NCI-H526 treated with DMSO at 0.1 percent for 48 hours (cell line): ENCODE results near the gene RAB3B.

Source experiments
- DNase-seq: peaks from one replicate; lab custom pipeline; 2025; lab: John Stamatoyannopoulos, UW

RAB3B gene

DNA sequence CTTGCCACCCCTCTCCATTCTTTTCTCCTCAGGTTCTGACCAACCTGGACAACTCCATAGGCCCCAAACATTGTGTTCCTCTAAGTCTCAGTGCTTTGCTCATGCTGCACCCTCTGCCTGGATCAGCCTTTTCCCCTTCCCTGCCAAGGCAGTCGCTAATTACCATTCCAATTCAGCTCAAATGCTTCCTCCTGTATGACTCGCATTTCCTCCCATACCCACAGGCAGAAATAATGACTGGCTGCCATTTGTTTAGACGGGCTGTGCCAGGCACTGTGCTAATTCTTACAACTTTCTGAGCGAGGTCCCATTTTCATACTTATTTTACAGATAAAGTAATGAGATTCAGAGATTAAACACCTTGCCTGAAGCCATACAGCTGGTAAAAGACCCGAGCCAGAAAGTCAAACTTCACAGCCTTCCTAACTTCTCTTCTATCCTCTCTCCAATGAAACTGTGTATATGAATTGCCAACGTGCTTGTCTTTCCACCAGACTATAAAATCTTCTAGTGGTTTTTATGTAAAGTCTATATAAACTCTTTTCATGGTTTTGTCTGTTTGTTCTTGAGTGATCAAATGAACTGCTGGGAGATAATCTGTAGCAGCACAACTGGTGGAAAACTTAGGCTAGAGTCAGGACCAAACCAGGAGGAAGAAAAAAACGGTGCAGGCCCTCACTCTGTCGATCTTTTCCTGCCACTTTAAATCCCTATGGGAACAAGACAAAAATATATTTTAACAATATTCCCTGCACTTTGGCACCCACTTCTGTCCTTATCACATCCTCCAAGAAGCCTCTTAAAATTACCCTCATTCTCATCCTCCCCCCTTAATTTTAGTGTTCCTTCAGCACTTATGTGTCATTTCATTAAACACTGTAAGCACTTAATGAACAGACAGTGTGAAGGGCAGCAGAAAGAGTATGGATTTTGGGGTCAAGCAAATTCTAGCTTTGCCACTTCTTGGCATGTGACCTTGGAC lies 33.7 kb downstream of the RAB3B start:
- no peak for DNase-seq

DNA sequence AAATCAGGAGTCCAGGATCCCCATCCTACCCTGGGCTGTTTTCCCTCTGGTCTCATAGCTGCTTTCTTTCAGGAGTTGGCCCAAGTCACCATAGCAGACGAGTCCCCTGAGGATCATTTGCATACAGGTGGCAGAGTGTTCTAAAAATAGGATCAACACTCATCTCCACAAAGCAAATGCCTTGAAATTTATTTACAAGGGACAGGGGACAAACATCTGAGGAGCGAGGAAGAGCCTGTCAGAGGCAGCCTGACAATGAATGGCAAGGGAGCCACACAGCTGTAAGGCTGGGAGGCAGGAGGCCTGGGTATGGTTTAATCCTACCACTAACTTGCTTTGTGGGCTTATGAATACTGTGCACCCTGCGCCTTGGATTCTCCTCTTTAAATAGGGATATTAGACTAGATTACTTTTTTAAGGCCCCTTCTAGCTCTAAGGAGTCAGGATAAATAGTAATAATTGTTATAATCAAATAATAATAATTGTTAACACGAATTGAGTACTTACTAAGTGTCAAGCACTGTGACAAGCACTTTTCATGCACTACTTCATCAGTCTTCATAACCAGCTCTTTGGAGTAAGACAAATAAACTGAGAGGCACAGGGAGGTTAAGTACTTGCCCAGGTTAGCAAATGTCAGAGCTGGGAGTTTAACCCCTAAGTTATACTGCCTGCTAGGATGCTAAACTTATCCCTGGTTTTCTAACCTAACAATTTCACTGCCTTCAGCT lies 34.5 kb downstream of the RAB3B start:
- DNase-seq: peak; percentile 95

DNA sequence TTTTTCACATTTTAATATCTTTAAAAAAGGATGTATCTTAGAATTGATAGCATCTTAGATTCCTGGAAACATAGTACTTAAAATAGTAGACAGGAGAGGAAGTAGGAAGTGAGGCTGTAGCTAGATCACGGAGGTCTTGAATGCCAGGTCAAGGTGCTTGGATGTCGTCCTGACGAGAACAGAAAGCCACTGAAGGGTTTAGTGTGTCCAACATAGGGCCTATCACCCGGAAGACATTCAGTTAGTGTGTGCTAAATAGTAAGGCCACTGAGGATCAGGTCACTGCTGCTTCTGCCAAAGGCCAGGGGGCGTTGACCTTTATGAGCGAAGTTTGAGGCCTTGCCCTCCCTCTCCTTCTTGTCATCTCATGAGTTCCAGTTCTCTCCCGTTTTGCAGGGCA lies 35.7 kb downstream of the RAB3B start:
- DNase-seq: no peak

DNA sequence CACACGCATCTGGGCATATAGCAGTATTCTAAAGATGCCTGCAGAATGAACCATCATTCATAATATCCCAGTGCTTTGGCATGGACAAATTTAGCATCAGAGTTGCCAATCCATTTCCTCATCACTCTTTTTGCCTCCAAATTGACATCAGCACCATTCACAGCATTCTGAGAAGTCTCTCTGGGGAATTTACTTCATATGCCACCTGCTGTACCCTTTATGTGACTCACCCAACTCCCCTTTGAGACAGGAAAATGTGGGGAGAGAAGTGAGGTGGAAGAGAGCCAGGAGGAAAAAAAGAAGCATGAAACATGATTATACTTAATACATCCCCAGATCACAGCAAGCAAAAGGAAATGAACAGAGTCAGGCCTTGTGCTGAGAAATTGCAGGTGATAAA lies 37.4 kb downstream of the RAB3B start:
- no peak for DNase-seq

DNA sequence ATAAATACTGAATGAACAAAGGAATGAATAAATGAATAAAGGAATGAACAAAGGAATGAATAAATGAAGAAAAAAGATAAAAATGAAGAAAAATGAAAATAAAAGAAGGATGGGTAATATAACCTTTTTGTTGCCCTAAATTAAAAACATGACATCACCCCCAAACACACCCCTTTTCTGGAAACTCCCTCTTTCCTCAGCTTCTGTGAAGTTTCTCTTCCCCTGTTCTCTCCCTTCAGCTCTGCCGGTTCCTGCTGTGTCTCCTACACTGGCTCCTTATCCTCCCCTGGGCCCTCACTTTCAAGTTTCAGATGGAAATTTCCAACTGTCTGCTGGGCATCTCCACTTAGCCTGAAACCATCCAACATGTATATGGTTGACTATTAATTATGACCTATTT lies 37.9 kb downstream of the RAB3B start:
- no peak for DNase-seq

DNA sequence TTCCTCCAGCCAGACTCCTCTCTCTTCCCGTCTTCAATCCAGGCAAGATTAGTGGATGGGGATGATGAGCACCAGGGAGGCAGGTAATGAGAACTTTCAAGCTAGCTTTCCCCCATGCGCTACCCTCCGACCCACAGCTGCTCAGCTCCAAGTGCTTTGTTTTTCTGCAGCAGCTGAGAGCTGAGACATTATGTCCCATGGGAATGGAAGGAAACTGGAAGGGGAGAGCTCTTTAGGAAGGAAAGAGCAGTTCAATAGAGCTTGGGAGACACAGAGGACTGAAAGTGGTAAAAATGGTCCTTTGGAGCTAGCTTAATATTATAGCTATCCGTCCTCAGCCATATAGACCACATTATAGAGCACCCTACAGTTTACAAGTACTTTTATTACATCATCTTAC lies 39.8 kb downstream of the RAB3B start:
- DNase-seq: no peak

DNA sequence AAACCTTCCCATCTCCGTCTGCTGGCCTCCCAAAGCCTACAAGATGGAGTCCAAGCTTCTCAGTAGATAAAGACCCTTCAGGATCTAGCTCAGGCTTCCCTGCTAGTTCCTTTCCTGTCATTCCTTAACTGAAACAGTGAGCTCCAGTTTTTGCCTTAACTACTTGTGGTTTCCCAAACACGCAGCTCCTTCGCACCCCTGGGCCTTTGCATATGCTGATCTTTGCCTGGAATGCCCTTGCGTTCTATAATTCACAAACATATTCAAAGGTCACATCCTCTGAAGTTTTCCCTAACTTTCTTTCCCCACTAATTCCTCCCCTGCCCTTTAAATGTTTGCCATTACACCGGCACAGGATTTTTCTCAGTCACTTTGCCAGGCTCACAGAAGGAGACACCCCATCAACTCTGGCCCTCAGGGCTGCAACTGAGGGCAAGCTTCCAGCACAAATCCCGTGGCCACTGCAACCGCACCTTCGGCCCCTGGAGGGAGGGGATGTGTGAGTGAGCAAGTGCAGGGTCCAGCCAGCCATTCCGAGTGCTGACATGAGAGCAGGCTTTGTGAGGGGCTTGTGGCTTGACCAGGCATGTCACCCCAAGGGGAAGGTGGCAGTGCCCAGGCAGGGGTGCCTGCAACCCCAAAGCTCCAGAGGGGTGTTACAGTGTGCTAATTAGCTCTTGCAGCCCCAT lies 41.3 kb downstream of the RAB3B start:
- DNase-seq: no peak

DNA sequence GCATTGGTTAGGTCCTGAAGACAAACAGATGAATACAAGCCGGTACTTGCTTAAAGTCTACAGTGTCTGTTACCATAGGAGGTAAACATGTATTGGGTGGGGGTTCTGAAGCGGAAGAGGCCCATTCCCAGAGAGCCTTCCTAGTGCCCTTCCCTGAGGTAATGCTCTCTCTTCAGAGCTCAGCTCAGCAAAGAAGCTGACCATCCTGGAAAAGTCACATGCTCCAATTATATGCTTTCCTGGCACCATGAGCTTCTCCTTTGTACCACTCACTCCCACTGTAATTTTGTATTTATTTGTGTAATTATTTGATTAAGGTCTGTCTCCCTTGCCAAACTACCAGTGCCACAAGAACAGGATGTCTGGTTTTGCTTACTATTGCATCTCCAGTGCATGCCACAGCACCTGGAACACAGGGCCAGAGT lies 42.0 kb downstream of the RAB3B start:
- no peak for DNase-seq

DNA sequence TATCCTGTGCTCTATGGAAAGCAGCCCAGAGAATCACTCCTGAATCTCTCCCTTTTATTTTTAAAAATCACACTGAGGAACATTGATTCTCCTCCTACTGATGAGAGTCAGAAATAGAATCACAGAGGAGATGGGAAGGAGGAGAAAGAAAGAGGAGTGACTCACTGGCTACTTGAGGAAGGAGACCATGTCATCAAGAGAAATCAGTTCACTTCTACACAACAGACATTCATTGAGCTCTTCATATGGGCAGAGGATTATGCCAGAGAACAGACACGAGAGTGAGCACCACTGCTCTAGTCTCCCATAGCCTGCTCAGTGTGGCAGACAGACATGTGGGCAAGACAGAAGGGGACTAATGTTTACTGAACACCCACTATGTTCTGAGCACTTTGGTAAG lies 44.2 kb downstream of the RAB3B start:
- no peak for DNase-seq

DNA sequence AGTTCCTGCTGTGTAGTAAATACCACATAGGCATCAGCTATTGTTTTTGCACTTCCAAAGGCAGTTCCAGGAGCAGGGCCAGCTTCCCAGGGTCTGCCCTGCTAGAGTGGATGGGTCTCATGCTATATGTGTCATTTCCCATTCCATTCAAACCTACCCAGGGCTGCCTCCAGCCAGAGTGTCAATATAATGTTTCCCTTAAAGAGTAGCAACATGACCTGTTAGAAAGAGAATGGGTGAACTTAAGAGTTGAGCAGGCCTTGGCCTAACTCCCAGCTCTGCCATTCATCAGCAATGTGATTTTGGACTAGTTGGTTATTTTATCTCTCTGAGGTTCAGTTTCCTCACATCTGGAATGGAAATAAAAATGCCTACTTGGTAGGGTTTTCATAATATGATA lies 44.9 kb downstream of the RAB3B start:
- no peak for DNase-seq

DNA sequence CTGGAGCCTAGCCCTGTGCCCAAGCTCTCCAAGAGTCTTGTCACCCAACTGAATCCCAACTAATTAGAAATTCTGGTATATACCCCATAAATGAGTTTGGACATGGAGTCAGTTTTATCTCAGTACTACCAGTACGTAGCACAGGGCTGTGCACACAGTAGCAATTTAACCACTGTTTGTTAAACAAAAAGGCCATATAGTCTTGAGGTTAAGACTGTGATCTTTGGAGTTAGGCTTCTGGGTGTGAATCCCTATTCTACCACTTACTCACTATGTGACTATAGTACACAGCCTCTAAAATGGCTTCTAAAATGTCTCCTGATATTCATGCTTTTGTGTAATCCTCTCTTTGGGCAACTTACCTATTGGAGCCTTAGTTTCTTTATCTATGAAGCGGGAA lies 48.2 kb downstream of the RAB3B start:
- no peak for DNase-seq

DNA sequence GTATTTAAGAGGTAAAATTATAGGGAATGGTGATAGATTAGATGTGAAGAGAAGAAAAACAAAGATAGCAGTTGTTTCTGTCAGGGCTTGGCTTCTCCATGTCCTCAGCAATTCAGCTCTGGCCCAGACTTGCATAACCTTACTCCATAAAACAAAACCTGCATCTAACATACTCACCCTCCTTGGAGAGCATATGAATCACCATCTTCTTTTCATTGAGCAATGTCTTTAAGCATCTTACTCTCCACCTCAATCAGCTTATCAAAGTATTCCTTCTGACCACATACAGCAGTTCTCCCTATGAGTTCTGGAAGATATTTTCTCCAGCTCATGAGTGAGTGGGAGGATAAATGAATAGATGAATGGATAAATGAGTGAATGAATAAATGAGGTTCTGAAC lies 49.0 kb downstream of the RAB3B start:
- DNase-seq: no peak

DNA sequence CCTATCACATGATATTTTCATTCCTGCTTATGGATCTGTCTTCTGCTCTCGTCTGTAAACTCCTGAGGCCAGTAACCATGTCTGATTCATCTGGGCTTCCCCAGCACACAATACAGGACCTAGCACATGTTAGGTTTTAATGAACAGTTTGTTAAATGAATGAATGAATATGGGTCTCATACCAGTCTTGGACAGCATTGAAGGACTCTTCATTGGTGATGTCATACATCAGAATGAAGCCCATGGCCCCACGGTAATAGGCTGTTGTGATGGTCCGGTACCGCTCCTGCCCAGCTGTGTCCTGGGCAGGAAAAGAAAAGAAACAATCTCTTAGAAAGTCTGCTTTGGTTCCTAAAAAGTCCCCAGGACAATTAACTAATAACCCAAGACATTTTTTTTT lies 53.4 kb downstream of the RAB3B start:
- no peak for DNase-seq

DNA sequence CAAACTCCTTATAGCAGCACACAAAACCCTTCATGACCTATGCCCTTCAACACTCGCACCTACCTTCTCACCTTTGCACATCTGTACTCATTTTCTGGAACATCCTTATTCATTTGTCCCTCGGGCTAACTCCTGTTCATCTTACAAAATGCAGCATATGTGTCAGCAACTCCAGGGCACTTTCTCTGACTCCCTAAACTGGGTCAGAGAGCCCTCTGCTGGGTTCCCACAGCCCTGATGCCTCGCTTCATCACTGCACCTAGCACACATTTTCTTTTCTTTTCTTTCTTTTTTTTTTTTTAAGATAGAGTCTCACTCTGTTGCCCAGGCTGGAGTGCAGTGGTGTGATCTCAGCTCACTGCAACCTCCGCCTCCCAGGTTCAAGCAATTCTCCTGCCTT lies 54.0 kb downstream of the RAB3B start:
- DNase-seq: no peak

DNA sequence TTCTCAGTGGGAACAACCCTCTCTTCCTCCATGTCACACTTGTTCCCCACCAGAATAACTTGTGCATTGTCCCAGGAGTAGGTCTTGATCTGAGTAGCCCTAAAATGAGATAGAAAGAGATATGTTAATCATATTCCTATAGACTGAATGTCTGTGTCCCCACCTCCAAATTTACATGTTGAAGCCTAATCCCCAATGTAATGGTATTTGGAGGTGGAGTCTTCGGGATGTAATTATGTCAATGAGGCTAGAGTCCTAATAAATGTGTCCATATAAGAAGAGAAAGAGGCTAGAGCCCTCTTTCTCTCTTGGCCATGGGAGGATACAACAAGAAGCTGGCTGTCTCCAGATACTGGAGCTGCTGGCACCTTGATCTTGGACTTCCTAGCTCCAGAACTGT lies 57.2 kb downstream of the RAB3B start:
- DNase-seq: no peak

DNA sequence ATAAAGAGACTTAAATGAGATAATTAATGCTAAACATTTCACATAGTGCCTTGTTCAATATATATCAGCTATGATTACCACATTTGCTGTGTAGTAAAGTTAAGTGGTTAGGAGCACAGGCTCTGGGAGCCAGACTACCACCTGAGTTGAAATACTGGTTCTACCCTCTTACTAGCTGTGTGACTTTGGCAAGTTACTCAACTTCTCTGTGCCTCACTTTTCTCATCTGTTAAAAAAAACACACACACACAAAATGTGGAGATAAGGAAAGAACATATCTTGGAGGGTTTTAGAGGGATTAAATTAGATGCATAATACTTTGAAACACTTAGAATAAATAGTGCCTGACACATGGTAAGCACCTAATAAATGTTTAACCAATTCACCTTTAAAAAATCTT lies 60.2 kb downstream of the RAB3B start:
- no peak for DNase-seq

DNA sequence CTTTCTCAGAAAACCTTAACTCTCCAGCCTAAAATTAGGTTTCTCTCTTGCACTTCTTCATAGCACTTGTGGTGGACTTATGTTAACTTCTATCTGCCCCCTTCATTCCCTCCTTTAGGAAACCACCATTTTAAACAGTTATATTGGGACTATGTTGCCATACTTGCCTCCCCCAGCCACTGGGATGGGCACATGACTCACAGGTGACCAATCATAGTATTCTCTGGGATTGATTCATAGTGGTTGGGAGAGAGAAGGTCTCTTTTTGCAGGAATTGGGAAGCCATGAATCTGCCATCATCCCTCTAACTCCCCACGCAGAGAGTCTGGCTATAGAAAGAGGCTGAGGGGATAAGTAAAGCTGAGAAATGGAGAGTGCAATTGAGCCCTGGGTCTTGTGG lies 61.6 kb downstream of the RAB3B start:
- no peak for DNase-seq

DNA sequence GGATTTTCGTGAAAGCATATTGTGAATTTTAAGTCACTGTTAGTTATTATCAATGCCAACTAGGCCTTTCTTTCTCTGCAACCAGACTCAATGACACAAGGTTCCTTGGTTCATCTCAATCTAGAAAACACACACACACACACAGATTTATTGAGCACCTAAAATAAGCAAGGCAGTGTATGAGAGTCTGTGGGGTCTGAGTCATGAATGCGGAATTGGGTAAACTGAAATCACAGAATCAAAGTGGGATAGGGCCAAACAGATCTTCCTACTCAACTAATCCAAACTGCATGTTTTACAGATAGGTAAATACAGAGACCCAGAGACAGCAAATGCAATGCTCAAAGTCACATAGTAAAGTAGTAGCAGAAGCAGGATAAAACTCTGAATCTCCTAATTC lies 63.5 kb downstream of the RAB3B start:
- no peak for DNase-seq

DNA sequence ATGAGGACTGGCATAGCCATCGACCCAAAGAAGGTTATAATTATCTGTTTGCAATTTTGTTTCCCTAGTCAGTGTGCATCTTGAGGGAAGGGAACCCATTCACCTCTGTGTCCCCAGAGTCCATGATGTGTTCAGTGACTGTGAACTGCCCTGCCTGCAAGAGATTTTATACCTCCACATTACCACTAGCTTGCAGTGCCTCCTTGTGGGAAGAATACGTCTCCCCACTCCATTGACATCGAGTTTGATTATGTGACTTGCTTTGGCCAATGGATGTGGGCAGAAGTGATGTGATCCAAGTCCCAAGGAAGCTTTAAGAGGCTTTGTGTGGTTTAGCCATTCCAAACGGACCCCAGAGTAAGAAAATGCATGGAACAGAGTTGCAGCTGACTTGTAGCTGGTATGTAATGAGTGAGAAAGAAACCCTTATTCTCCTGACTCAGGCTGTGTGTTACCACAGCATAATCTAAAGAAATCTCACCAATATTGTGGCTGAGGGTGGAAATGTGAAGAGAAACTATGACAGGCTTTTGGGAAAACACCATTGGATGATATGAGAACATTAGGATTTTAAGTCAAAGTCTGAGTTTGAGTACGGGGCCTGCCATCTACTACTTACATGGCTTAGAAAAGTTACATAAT lies 64.2 kb downstream of the RAB3B start:
- no peak for DNase-seq

DNA sequence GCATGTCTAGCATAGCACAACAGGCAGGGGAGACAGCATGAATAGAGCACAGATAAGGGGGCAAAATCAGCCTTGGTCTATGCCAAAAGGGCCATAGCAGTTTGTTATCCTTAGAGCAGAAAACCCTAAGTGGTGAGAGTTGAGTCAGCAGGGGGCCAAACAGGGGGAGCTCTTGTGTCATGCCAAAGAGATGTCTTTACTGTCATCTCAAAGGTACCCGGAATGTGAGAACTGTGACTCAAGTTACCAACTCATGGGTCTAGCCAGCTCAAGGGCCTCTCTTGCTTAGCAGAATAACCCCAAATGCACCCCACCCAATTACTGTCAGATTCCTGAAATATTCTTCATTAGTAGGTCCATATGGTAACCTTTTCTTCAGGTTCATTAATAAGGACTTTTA lies 66.0 kb downstream of the RAB3B start:
- no peak for DNase-seq

DNA sequence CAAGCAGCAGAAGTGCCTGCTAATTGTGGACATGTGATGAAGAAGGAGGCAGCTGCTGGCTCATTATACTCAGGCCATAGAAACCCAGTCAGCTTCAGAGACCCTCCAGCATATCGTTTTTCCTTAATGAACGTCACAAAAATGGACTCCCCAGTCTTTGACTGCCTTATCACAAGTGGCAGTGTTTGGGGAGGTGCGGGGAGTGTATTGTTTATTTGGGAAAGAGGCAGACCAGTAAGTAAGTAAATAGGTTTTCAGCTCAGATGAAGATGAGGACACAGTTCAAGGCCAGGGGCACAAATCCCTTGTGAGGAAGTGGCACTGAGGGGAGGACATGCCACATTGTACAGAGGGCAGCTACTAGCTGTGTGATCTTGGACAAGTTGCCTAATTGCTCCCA lies 68.5 kb downstream of the RAB3B start:
- DNase-seq: no peak

DNA sequence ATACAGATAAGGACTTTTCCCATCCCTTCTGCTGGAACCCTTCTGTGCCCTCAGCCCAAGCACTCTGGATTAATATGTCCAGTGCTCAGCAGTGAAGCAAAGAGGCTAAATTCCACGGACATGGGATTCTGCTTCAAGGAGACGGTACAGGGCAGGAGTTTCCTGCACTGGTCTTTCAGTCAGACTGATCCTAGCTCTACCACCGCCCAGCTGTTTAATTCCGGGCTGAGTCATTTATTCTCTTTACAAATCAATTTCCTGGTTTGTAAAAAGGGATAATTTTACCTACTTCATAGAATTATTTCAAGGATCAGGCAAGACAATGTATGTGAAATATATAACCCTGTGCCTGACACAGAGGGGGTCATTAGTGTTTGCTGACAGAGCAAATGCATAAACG lies 70.4 kb downstream of the RAB3B start:
- no peak for DNase-seq
